Esophagus squamous epithelium (tissue), 5 donors: ENCODE results near the gene SLIT1. TPM values are rescaled to one million over a fixed set of nuclear protein-coding genes. Genes with fewer than 3 reads are reported as not detected.

Experiments used
- DNase-seq: peaks from one replicate; lab custom pipeline; 2025; lab: John Stamatoyannopoulos, UW
- H3K27ac ChIP-seq, 4 donors: fragments of 200-600 bp; sonication (generic); one replicate each; pipeline ENCODE4 v1.5.1; 2016 to 2019; ENCODE audit warnings: mild to moderate bottlenecking in 1 of 4
- H3K27me3 ChIP-seq, 4 donors: fragments of 200-600 bp; sonication (generic); 1 replicate in 3 of 4; 2 replicates in 1 of 4; pipeline versions ENCODE4 v1.5.1 to v1.6.0; 2017 to 2021; ENCODE audit warnings: antibody characterized with exemption in 1 of 4
- H3K36me3 ChIP-seq, 3 donors: fragments of 200-600 bp; sonication (generic); one replicate each; pipeline ENCODE4 v1.5.1; 2016 to 2019
- H3K4me1 ChIP-seq, 3 donors: fragments of 200-600 bp; sonication (generic); one replicate each; pipeline ENCODE4 v1.5.1; 2017 to 2019
- H3K4me3 ChIP-seq, 4 donors: fragments of 200-600 bp; sonication (generic); 1 replicate in 3 of 4; 2 replicates in 1 of 4; pipeline ENCODE4 v1.5.1; 2016 to 2019; ENCODE audit warnings: mild to moderate bottlenecking in 2 of 4, moderate library complexity in 1 of 4
- H3K9me3 ChIP-seq, 3 donors: fragments of 200-600 bp; sonication (generic); one replicate each; pipeline ENCODE4 v1.5.1; 2016 to 2019
- CTCF ChIP-seq, 6 experiments: fragments of 450-650 bp in 4 of 6; fragments of 200-600 bp in 2 of 6; sonication (generic) in 2 of 6; IDR thresholded peaks; one replicate each; pipeline ENCODE4 v1.5.1; 2016 to 2019; ENCODE audit warnings: antibody characterized with exemption in 6 of 6, mild to moderate bottlenecking in 4 of 6, moderate library complexity in 4 of 6
- POLR2A ChIP-seq, 4 donors: fragments of 450-650 bp; IDR thresholded peaks; one replicate each; pipeline ENCODE4 v1.6.1; 2017; ENCODE audit warnings: antibody characterized with exemption in 4 of 4, mild to moderate bottlenecking in 4 of 4, moderate library complexity in 3 of 4
- WGBS, 2 donors: methylation state at CpG; one replicate each; pipeline ENCODE4 v1.1.5; 2018; 5-methylcytosine and 5-hydroxymethylcytosine counted together
- intact Hi-C: fragments of 100-400 bp; cut with DNase I; formaldehyde crosslinking; loops from one replicate; pipeline ENCODE4 v1.15.0; 2022
- total RNA-seq, 4 donors: library from RNA; depleted of rRNA; stranded (reverse); fragments of >200 nt; gene quantifications; one replicate each; pipeline ENCODE4 v1.1.0, GENCODE V29; 2016
- donor health status: DM: yes; HTN: yes; CAD: no.

The SLIT1 gene
- total RNA-seq, 4 donors from 2014 or later, result not detected

GRCh38 chr10:97196223-97197029, 10.7 kb upstream of the SLIT1 start:
- H3K27me3 ChIP-seq, result peaks cover 0 to 80% (median 4%) of the 10 kb centered on the region in 4 donors
- intact Hi-C loops, result no loop called here

GRCh38 chr10:97195706-97196222, 10.0 kb upstream of the SLIT1 start:
- no peaks in the 10 kb centered on the region for H3K9me3 ChIP-seq
- 15 to 83% methylated on average over 1 to 11 of the region's 11 CpGs for WGBS, 2 donors
- DNase-seq, result no peak
- intact Hi-C loops, result no loop called here
- TF ChIP-seq POLR2A (IDR thresholded peaks at IDR 0.05) (no peak), CTCF (IDR thresholded peaks at IDR 0.05) (no peak)
- peak overlapping the region; percentile 26 to 72 (median 46) for H3K4me3 ChIP-seq
- H3K4me1 ChIP-seq, result peaks cover 0 to 13% (median 5%) of the 10 kb centered on the region in 3 donors
- H3K27ac ChIP-seq, result no peak overlapping the region
- H3K36me3 ChIP-seq, result no peaks in the 10 kb centered on the region
- peaks cover 0 to 81% (median 4%) of the 10 kb centered on the region in 4 donors for H3K27me3 ChIP-seq

More at GRCh38 chr10:97196223-97197029, 10.7 kb upstream of the SLIT1 start:
- no peak for DNase-seq
- 19 to 31% methylated on average over 8 to 15 of the region's 56 CpGs for WGBS, 2 donors
- Histone ChIP-seq H3K4me1 (peaks cover 0 to 13% (median 5%) of the 10 kb centered on the region in 3 donors), H3K27ac (no peak overlapping the region), H3K9me3 (no peaks in the 10 kb centered on the region), H3K4me3 (peak overlapping the region; percentile 26 to 72 (median 46)), H3K36me3 (no peaks in the 10 kb centered on the region)
- TF ChIP-seq POLR2A (IDR thresholded peaks at IDR 0.05) (no peak), CTCF (IDR thresholded peaks at IDR 0.05) (peak; percentile 35 to 67 (median 46))

GRCh38 chr10:97192952-97193435, 7.2 kb upstream of the SLIT1 start:
- no peak for DNase-seq
- Histone ChIP-seq H3K36me3 (no peaks in the 10 kb centered on the region), H3K4me1 (peaks cover 0 to 13% (median 5%) of the 10 kb centered on the region in 3 donors), H3K4me3 (no peak overlapping the region), H3K9me3 (no peaks in the 10 kb centered on the region), H3K27ac (no peak overlapping the region), H3K27me3 (peaks cover 0 to 83% (median 4%) of the 10 kb centered on the region in 4 donors)
- TF ChIP-seq CTCF (IDR thresholded peaks at IDR 0.05) (no peak), POLR2A (IDR thresholded peaks at IDR 0.05) (no peak)
- intact Hi-C loops, result no loop called here
- 86 to 87% methylated on average over 5 of the region's 5 CpGs for WGBS, 2 donors

GRCh38 chr10:97190450-97190849, 4.7 kb upstream of the SLIT1 start:
- Histone ChIP-seq H3K27ac (no peak overlapping the region), H3K4me3 (no peak overlapping the region), H3K4me1 (peaks cover 5 to 8% (median 7%) of the 10 kb centered on the region in 3 donors), H3K27me3 (peaks cover under 1 to 85% (median 8%) of the 10 kb centered on the region in 4 donors), H3K9me3 (no peaks in the 10 kb centered on the region), H3K36me3 (no peaks in the 10 kb centered on the region)
- TF ChIP-seq CTCF (IDR thresholded peaks at IDR 0.05), result no peak
- no peak for TF ChIP-seq POLR2A (IDR thresholded peaks at IDR 0.05)
- WGBS, 2 donors, result 74 to 82% methylated on average over 2 of the region's 2 CpGs
- intact Hi-C loops, result no loop called here
- DNase-seq, result no peak

- WGBS, 2 donors, result 34 to 43% methylated on average over 8 to 11 of the region's 11 CpGs
- intact Hi-C loops, result no loop called here
- Histone ChIP-seq H3K9me3 (no peaks in the 10 kb centered on the region), H3K27me3 (peaks cover 8 to 85% (median 11%) of the 10 kb centered on the region in 4 donors), H3K4me3 (no peak overlapping the region), H3K36me3 (no peaks in the 10 kb centered on the region), H3K27ac (no peak overlapping the region), H3K4me1 (peaks cover 9 to 14% (median 12%) of the 10 kb centered on the region in 3 donors)
- no peak for TF ChIP-seq POLR2A (IDR thresholded peaks at IDR 0.05)
- DNase-seq, result no peak
Observed at GRCh38 chr10:97188261-97188711, 2.5 kb upstream of the SLIT1 start.
